Esophagus muscularis mucosa (tissue), 4 donors: Measurements from ENCODE around the gene RNASE7. TPM values are rescaled to one million over a fixed set of nuclear protein-coding genes. Genes with fewer than 3 reads are reported as not detected.
A peak's percentile ranks its signal among the peaks of the same experiment; 100 is the strongest.

Experiments
- DNase-seq: peaks from one replicate; pipeline ENCODE4 v3.0.0-alpha.2; 2017; ENCODE audit errors: extremely low spot score
- H3K27ac ChIP-seq, 4 donors: fragments of 200-600 bp; sonication (generic); replicated peaks in 1 of 4; 1 replicate in 3 of 4; 2 replicates in 1 of 4; pipeline ENCODE4 v1.5.1; 2016 to 2019; ENCODE audit warnings: mild to moderate bottlenecking in 1 of 4
- H3K27me3 ChIP-seq, 4 donors: fragments of 200-600 bp; sonication (generic); one replicate each; pipeline versions ENCODE4 v1.5.1 to v1.6.0; 2016 to 2019
- H3K36me3 ChIP-seq, 4 donors: fragments of 200-600 bp; sonication (generic); one replicate each; pipeline ENCODE4 v1.5.1; 2016 to 2019
- H3K4me1 ChIP-seq, 4 donors: fragments of 200-600 bp; sonication (generic); one replicate each; pipeline ENCODE4 v1.5.1; 2016 to 2019
- H3K4me3 ChIP-seq, 4 donors: fragments of 200-600 bp; sonication (generic); 1 replicate in 2 of 4; 2 replicates in 2 of 4; pipeline ENCODE4 v1.5.1; 2016 to 2019; ENCODE audit warnings: mild to moderate bottlenecking in 4 of 4, moderate library complexity in 1 of 4
- H3K9me3 ChIP-seq, 4 donors: fragments of 200-600 bp; sonication (generic); 1 replicate in 3 of 4; 2 replicates in 1 of 4; pipeline ENCODE4 v1.5.1; 2016 to 2019
- EP300 ChIP-seq: sonication (generic); formaldehyde crosslinking; IDR thresholded peaks from one replicate; pipeline ENCODE4 v1.6.1; 2017; ENCODE audit warnings: antibody characterized with exemption
- POLR2A ChIP-seq: fragments of 450-650 bp; IDR thresholded peaks from one replicate; pipeline ENCODE4 v1.6.1; 2017; ENCODE audit warnings: antibody characterized with exemption, moderate library complexity, mild to moderate bottlenecking, low read depth
- POLR2AphosphoS5 ChIP-seq, 2 donors: sonication (generic); formaldehyde crosslinking; IDR thresholded peaks; one replicate each; pipeline ENCODE4 v1.6.1; 2017; ENCODE audit warnings: antibody characterized with exemption in 2 of 2
- WGBS: methylation state at CpG from one replicate; pipeline ENCODE4 v1.1.5; 2018; 5-methylcytosine and 5-hydroxymethylcytosine counted together
- intact Hi-C: fragments of 100-400 bp; cut with DNase I; formaldehyde crosslinking; loops from one replicate; pipeline ENCODE4 v1.15.1; 2023
- total RNA-seq, 4 donors: library from RNA; depleted of rRNA; stranded (reverse); fragments of >200 nt; gene quantifications; one replicate each; pipeline versions ENCODE4 v1.1.0 to v1.2.1, GENCODE V29; 2016
- TF ChIP-seq, protein P1 (sequence below), 3 experiments: fragments of 200-600 bp in 2 of 3; fragments of 450-650 bp in 1 of 3; sonication (generic) in 2 of 3; IDR thresholded peaks; one replicate each; pipeline ENCODE4 v1.5.1; 2017 to 2019; ENCODE audit warnings: antibody characterized with exemption in 3 of 3, mild to moderate bottlenecking in 2 of 3, moderate library complexity in 1 of 3

Gene RNASE7
- total RNA-seq, 4 donors from 2014 or later, result not detected

DNA sequence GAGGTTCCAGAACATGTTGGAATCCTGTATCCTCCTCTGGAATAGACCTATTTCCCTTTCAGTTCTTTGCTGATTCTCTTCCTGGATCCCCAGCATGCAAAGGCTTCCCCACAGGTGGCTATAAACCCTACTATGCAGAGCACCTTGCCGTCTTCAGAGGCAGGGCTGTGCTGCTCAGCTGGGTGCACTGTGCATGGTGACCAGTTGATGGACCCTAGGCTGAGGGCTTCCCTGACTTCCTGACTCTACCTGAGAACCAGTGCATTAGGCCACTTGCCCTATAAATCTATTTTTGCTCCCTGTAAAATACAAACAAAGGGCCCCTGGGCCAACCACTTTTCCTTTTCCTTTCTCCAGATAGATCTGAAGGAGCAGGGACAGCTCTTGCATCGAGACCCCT is 42.2 kb downstream of the RNASE7 start:
- no peak for DNase-seq
- Histone ChIP-seq H3K27ac (peak overlapping the region in 2 of 4 donors; percentile 45 to 64), H3K4me1 (peaks cover 9 to 29% (median 16%) of the 10 kb centered on the region in 4 donors), H3K9me3 (no peaks in the 10 kb centered on the region), H3K4me3 (no peak overlapping the region), H3K36me3 (peaks cover 38 to 97% (median 82%) of the 10 kb centered on the region in 4 donors), H3K27me3 (no peaks in the 10 kb centered on the region)
- 79% methylated on average over 2 of the region's 2 CpGs for WGBS
- intact Hi-C loops, result no loop called here
- TF ChIP-seq POLR2AphosphoS5 (IDR thresholded peaks at IDR 0.05) (no peak), EP300 (no peak)

DNA sequence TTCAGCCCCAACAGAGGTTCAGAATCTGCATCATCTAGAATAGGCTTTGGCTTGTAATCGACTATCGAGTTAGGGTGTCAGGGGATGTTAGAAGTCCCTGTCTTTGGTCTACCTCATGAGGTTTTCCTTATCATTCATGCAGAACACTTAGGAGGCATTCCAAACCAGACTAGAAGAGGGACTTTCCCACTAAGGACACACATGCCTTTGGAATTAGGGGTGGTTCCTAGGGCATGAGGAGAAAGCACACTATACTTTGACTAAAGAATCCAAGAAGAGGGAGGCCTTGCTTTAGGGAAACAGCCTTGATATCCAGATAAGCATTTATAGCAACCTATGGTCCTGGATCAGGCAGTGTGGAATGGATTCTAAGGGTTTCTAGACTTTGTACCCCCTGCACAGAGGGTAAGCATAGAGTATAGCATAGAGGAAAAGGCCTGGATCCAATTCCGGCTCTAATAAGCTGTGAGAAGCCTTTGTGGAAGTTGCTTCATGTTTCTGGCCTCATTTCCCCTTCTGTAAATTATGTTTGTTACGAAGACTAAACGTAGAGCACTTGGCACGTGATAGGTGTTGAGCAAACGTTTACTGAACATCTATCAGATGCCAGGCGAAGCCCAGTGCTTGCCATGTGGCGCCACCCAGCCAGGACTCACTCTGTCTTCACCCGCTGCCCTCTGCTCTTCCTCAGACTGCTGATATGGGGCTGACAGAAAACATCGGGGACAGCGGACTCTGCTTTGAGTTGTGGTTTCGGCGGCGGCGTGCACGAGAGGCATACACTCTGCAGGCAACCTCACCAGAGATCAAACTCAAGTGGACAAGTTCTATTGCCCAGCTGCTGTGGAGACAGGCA is 43.1 kb downstream of the RNASE7 start:
- Histone ChIP-seq H3K4me3 (no peak overlapping the region), H3K27ac (peak overlapping the region in 2 of 4 donors; percentile 45 to 64), H3K27me3 (no peaks in the 10 kb centered on the region), H3K36me3 (peaks cover 34 to 97% (median 79%) of the 10 kb centered on the region in 4 donors), H3K4me1 (peaks cover 9 to 29% (median 19%) of the 10 kb centered on the region in 4 donors), H3K9me3 (no peaks in the 10 kb centered on the region)
- WGBS, result 69% methylated on average over 17 of the region's 17 CpGs
- intact Hi-C loops, result no loop called here
- no peak for DNase-seq
- TF ChIP-seq, protein P1, sequence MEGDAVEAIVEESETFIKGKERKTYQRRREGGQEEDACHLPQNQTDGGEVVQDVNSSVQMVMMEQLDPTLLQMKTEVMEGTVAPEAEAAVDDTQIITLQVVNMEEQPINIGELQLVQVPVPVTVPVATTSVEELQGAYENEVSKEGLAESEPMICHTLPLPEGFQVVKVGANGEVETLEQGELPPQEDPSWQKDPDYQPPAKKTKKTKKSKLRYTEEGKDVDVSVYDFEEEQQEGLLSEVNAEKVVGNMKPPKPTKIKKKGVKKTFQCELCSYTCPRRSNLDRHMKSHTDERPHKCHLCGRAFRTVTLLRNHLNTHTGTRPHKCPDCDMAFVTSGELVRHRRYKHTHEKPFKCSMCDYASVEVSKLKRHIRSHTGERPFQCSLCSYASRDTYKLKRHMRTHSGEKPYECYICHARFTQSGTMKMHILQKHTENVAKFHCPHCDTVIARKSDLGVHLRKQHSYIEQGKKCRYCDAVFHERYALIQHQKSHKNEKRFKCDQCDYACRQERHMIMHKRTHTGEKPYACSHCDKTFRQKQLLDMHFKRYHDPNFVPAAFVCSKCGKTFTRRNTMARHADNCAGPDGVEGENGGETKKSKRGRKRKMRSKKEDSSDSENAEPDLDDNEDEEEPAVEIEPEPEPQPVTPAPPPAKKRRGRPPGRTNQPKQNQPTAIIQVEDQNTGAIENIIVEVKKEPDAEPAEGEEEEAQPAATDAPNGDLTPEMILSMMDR (IDR thresholded peaks at IDR 0.05), result no peak
- no peak for TF ChIP-seq POLR2A
- peak in 1 of 2 donors; percentile 42 for TF ChIP-seq POLR2AphosphoS5 (IDR thresholded peaks at IDR 0.05)
- TF ChIP-seq EP300, result no peak

DNA sequence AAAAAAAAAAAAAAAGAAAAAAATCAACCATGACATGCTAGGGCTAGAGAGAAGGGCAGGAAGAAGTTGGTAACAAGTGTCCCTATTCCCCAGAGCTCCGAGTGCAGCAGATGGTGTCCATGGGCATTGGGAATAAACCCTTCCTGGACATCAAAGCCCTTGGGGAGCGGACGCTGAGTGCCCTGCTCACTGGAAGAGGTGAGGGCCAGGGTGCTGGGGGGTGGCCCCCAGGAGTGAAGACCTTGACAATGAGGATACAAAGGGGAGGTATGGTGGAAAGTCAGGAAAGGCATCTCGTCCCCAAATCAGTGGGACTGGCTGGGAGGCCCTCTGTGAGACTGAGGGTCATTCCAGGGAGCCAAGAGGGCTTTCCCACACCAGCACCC is 44.7 kb downstream of the RNASE7 start:
- H3K36me3 ChIP-seq, result peaks cover 40 to 97% (median 79%) of the 10 kb centered on the region in 4 donors
- peak overlapping the region in 3 of 4 donors; percentile 3 to 51 (median 34) for H3K27ac ChIP-seq
- no peaks in the 10 kb centered on the region for H3K9me3 ChIP-seq
- TF ChIP-seq EP300, result no peak
- H3K4me1 ChIP-seq, result peaks cover 9 to 31% (median 27%) of the 10 kb centered on the region in 4 donors
- intact Hi-C loops, result no loop called here
- WGBS, result 85% methylated on average over 4 of the region's 4 CpGs
- DNase-seq, result no peak
- H3K4me3 ChIP-seq, result no peak overlapping the region
- no peaks in the 10 kb centered on the region for H3K27me3 ChIP-seq

DNA sequence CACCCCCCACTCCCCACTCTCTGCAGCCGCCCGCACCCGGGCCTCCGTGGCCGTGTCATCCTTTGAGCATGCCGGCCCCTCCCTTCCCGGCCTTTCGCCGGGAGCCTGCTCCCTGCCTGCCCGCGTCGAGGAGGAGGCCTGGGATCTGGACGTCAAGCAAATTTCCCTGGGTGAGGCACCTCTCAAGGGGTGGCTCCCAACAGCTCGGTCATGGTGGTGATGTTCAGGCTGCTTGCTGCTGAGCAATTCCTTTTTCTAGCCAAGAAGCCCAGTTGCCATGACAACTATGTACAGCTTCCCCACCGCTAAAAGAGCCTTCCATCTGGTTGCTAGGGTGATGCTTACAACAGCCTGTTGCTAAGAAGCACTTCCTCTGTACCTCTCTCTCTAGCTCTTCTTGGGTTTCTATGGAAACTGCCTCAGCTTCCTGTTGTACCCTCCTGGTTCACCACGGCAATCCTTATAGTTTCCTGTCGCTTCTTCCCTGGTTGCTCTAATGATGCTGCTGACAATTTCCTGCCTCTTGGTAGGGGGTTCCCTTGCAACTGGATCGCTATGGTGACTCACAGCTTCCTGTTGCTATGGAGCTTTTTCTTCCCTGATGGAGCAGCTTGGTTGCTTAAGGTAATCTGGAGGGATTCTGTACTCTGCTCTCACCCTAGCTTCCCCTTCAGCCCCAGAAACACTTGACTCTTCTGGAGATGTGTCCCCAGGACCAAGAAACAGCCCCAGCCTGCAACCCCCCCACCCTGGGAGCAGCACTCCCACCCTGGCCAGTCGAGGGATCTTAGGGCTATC is 45.3 kb downstream of the RNASE7 start:
- Histone ChIP-seq H3K9me3 (no peaks in the 10 kb centered on the region), H3K4me1 (peaks cover 9 to 37% (median 33%) of the 10 kb centered on the region in 4 donors), H3K27me3 (no peaks in the 10 kb centered on the region), H3K27ac (peak overlapping the region in 3 of 4 donors; percentile 3 to 51 (median 34)), H3K4me3 (no peak overlapping the region), H3K36me3 (peaks cover 37 to 97% (median 77%) of the 10 kb centered on the region in 4 donors)
- TF ChIP-seq POLR2AphosphoS5 (IDR thresholded peaks at IDR 0.05) (peak in 1 of 2 donors; percentile 36), EP300 (no peak)
- no peak for DNase-seq
- intact Hi-C loops, result no loop called here
- WGBS, result 21% methylated on average over 16 of the region's 19 CpGs

DNA sequence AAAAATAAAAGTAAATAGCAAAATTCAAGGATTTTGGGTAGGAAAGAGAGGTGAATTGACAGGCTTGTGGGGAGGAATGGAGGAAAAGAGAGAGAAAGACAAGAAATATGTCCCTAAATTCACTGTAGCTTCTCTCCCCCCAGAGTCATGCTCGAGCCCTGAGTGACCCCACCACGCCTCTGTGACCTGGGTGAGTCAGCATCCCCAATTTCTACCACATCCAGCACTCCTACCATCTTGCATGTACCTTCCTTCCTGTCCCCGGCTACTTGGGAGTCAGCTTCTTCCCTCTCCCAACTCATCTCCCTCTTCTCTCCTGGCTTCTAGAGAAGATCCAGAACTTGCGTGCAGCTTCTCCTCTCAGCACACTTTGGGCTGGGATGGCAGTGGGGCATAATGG is 46.5 kb downstream of the RNASE7 start:
- 66% methylated on average over 4 of the region's 4 CpGs for whole genome bisulfite sequencing
- Histone ChIP-seq H3K27ac (peak overlapping the region in 2 of 4 donors; percentile 12 to 18), H3K27me3 (no peaks in the 10 kb centered on the region), H3K36me3 (peaks cover 33 to 95% (median 75%) of the 10 kb centered on the region in 4 donors), H3K4me3 (no peak overlapping the region), H3K9me3 (no peaks in the 10 kb centered on the region), H3K4me1 (peaks cover 9 to 44% (median 42%) of the 10 kb centered on the region in 4 donors)
- no peak for DNase-seq
- no peak for TF ChIP-seq EP300
- TF ChIP-seq, protein P1 (IDR thresholded peaks at IDR 0.05), result no peak
- TF ChIP-seq POLR2AphosphoS5 (IDR thresholded peaks at IDR 0.05), result no peak
- TF ChIP-seq POLR2A, result no peak
- intact Hi-C loops, result no loop called here

DNA sequence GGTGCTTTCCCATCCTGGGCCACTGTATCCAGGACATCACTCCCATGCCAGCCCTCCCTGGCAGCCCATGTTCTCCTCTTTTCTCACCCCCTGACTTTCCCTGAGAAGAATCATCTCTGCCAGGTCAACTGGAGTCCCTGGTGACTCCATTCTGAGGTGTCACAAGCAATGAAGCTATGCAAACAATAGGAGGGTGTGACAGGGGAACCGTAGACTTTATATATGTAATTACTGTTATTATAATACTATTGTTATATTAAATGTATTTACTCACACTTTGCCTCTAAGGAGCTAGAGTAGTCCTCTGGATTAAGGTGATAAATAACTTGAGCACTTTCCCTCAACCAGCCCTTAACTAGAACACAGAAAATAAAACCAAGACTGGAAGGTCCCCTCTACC is 47.1 kb downstream of the RNASE7 start:
- peaks cover 9 to 50% (median 47%) of the 10 kb centered on the region in 4 donors for H3K4me1 ChIP-seq
- H3K27ac ChIP-seq, result peak overlapping the region in 2 of 4 donors; percentile 18 to 43
- intact Hi-C loops, result no loop called here
- H3K36me3 ChIP-seq, result peaks cover 33 to 89% (median 69%) of the 10 kb centered on the region in 4 donors
- no peak for DNase-seq
- no peak for TF ChIP-seq EP300
- no peak for TF ChIP-seq POLR2A
- TF ChIP-seq, protein P1 (IDR thresholded peaks at IDR 0.05), result no peak
- TF ChIP-seq POLR2AphosphoS5 (IDR thresholded peaks at IDR 0.05), result no peak
- WGBS, result 55% methylated on average over 1 of the region's 1 CpG
- H3K9me3 ChIP-seq, result no peaks in the 10 kb centered on the region
- H3K27me3 ChIP-seq, result no peaks in the 10 kb centered on the region
- no peak overlapping the region for H3K4me3 ChIP-seq
